H9 (cell line): Measurements from ENCODE around the gene DLK2. TPM values are rescaled to one million over a fixed set of nuclear protein-coding genes. Genes with fewer than 3 reads are reported as not detected.

Experiments used
- DNase-seq: peaks from one replicate; pipeline ENCODE4 v3.0.0-alpha.2; 2017
- H2AFZ ChIP-seq: one replicate; pipeline ENCODE4 v1.6.1; 2013; ENCODE audit warnings: mild to moderate bottlenecking, low read length, control low read depth, moderate library complexity
- H2AK5ac ChIP-seq: 2 replicates; pipeline ENCODE4 v1.6.1; 2013; ENCODE audit warnings: low read length, control low read depth, mixed read lengths; ENCODE audit not compliant: insufficient read length
- H2BK120ac ChIP-seq: one replicate; pipeline ENCODE4 v1.6.1; 2013; ENCODE audit warnings: low read depth, mild to moderate bottlenecking, low read length, control low read depth, inconsistent platforms; ENCODE audit not compliant: poor library complexity, severe bottlenecking
- H2BK12ac ChIP-seq: 2 replicates; pipeline ENCODE4 v1.6.1; 2013; ENCODE audit warnings: low read length, control low read depth, mixed read lengths, low read depth; ENCODE audit not compliant: insufficient read length
- H2BK15ac ChIP-seq: 2 replicates; pipeline ENCODE4 v1.6.1; 2013; ENCODE audit warnings: low read depth, low read length, control low read depth
- H2BK20ac ChIP-seq: one replicate; pipeline ENCODE4 v1.6.1; 2013; ENCODE audit warnings: low read depth, mild to moderate bottlenecking, low read length, control low read depth, inconsistent platforms; ENCODE audit not compliant: poor library complexity, severe bottlenecking
- H2BK5ac ChIP-seq: 2 replicates; pipeline ENCODE4 v1.6.1; 2013; ENCODE audit warnings: low read length, control low read depth, mixed read lengths; ENCODE audit not compliant: insufficient read length
- H3K14ac ChIP-seq: 2 replicates; pipeline ENCODE4 v1.6.1; 2013; ENCODE audit warnings: low read length, control low read depth; ENCODE audit not compliant: insufficient read depth
- H3K18ac ChIP-seq: 2 replicates; pipeline ENCODE4 v1.6.1; 2013; ENCODE audit warnings: low read depth, mild to moderate bottlenecking, mixed read lengths, low read length, control low read depth; ENCODE audit not compliant: insufficient read length
- H3K23ac ChIP-seq: 2 replicates; pipeline ENCODE4 v1.6.1; 2013; ENCODE audit warnings: low read length, control low read depth, mixed read lengths, low read depth; ENCODE audit not compliant: insufficient read length
- H3K23me2 ChIP-seq: 2 replicates; pipeline ENCODE4 v1.6.1; 2013; ENCODE audit warnings: low read depth, mild to moderate bottlenecking, mixed read lengths, low read length, control low read depth; ENCODE audit not compliant: insufficient read length, poor library complexity, severe bottlenecking
- H3K27ac ChIP-seq: 2 replicates; pipeline ENCODE4 v1.5.1; 2013; ENCODE audit warnings: low read length, control low read depth, mixed read lengths, low read depth; ENCODE audit not compliant: insufficient read length
- H3K27me3 ChIP-seq: 2 replicates; pipeline ENCODE4 v1.6.1; 2013; ENCODE audit warnings: low read length, control low read depth, inconsistent platforms; ENCODE audit not compliant: insufficient read depth
- H3K4ac ChIP-seq: 2 replicates; pipeline ENCODE4 v1.6.1; 2013; ENCODE audit warnings: low read depth, mild to moderate bottlenecking, control low read depth, inconsistent platforms, low read length, moderate library complexity
- H3K4me1 ChIP-seq: 2 replicates; pipeline ENCODE4 v1.6.1; 2013; ENCODE audit warnings: low read length, control low read depth, inconsistent platforms; ENCODE audit not compliant: insufficient read depth
- H3K4me2 ChIP-seq: 2 replicates; pipeline ENCODE4 v1.6.1; 2013; ENCODE audit warnings: low read length, control low read depth, mixed read lengths; ENCODE audit not compliant: insufficient read length, insufficient read depth
- H3K56ac ChIP-seq: 2 replicates; pipeline ENCODE4 v1.6.1; 2013; ENCODE audit warnings: low read depth, mild to moderate bottlenecking, mixed read lengths, low read length, control low read depth; ENCODE audit not compliant: insufficient read length
- H3K79me1 ChIP-seq: 2 replicates; pipeline ENCODE4 v1.6.1; 2013; ENCODE audit warnings: low read depth, mild to moderate bottlenecking, moderate library complexity, low read length, control low read depth, inconsistent platforms; ENCODE audit not compliant: insufficient read depth, poor library complexity, severe bottlenecking
- H3K79me2 ChIP-seq: 2 replicates; pipeline ENCODE4 v1.6.1; 2013; ENCODE audit warnings: low read length, control low read depth, inconsistent platforms; ENCODE audit not compliant: insufficient read depth
- H3K9ac ChIP-seq: 2 replicates; pipeline ENCODE4 v1.6.1; 2013; ENCODE audit warnings: low read length, control low read depth, mixed read lengths; ENCODE audit not compliant: insufficient read length; ENCODE audit errors: extremely low read depth
- H3K9me3 ChIP-seq: one replicate; pipeline ENCODE4 v1.6.1; 2013; ENCODE audit warnings: low read depth, low read length, inconsistent platforms; ENCODE audit not compliant: control insufficient read depth
- H3T11ph ChIP-seq: one replicate; pipeline ENCODE4 v1.6.1; 2013; ENCODE audit warnings: mild to moderate bottlenecking, low read length, control low read depth, inconsistent platforms
- H4K20me1 ChIP-seq: one replicate; pipeline ENCODE4 v1.6.1; 2013; ENCODE audit not compliant: control insufficient read depth, insufficient read length, insufficient read depth
- H4K5ac ChIP-seq: 2 replicates; pipeline ENCODE4 v1.6.1; 2013; ENCODE audit warnings: low read depth, mild to moderate bottlenecking, mixed read lengths, low read length, control low read depth; ENCODE audit not compliant: insufficient read length
- H4K8ac ChIP-seq: replicated peaks from 2 replicates; pipeline ENCODE4 v1.6.1; 2013; ENCODE audit warnings: low read length, control low read depth, mixed read lengths, low read depth; ENCODE audit not compliant: insufficient read length
- H4K91ac ChIP-seq: 2 replicates; pipeline ENCODE4 v1.6.1; 2013; ENCODE audit warnings: low read depth, mild to moderate bottlenecking, moderate library complexity, mixed read lengths, low read length, control low read depth; ENCODE audit not compliant: insufficient read length
- H3K27ac Mint-ChIP-seq, 3 experiments: 2 replicates in 2 of 3; 3 replicates in 1 of 3; pipeline ENCODE4 v1.8.0; 2020 to 2021; ENCODE audit warnings: mixed read lengths in 3 of 3, mild to moderate bottlenecking in 1 of 3, moderate library complexity in 1 of 3
- H3K27me3 Mint-ChIP-seq: 2 replicates; pipeline ENCODE4 v1.8.0; 2021; ENCODE audit warnings: low read depth, mild to moderate bottlenecking, moderate library complexity, mixed read lengths
- H3K36me3 Mint-ChIP-seq, 3 experiments: 2 replicates in 2 of 3; 3 replicates in 1 of 3; pipeline ENCODE4 v1.8.0; 2020 to 2021; ENCODE audit warnings: low read depth in 3 of 3, mixed read lengths in 3 of 3; ENCODE audit not compliant: insufficient read depth in 1 of 3
- H3K4me1 Mint-ChIP-seq, 2 experiments: 2 replicates each; pipeline ENCODE4 v1.8.0; 2020; ENCODE audit warnings: mixed read lengths in 2 of 2
- H3K4me3 Mint-ChIP-seq, 2 experiments: 2 replicates in 1 of 2; 3 replicates in 1 of 2; pipeline ENCODE4 v1.8.0; 2020 to 2021; ENCODE audit warnings: mild to moderate bottlenecking in 2 of 2, mixed read lengths in 2 of 2, moderate library complexity in 1 of 2
- H3K9me3 Mint-ChIP-seq, 2 experiments: 2 replicates in 1 of 2; 3 replicates in 1 of 2; pipeline ENCODE4 v1.8.0; 2020; ENCODE audit warnings: mild to moderate bottlenecking in 2 of 2, mixed read lengths in 2 of 2, moderate library complexity in 1 of 2
- WGBS: extraction: QIAGEN DNeasy Blood & Tissue Kit; methylation state at CpG from one replicate; pipeline ENCODE4 v1.1.7; 2013; ENCODE audit warnings: missing lambda C conversion rate, low lambda C conversion rate, mixed read lengths; ENCODE audit not compliant: insufficient read length; ENCODE audit errors: extremely low coverage; 5-methylcytosine and 5-hydroxymethylcytosine counted together
- total RNA-seq: library from RNA; stranded (reverse); gene quantifications from 2 replicates; pipeline ENCODE4 v1.2.1, GENCODE V29; 2021
- TF ChIP-seq, protein P1 (sequence below): fragments of 200-600 bp; sonication (generic); conservative IDR thresholded peaks from 3 replicates; pipeline ENCODE4 v1.8.0; 2021; ENCODE audit warnings: antibody characterized with exemption, mild to moderate bottlenecking

DLK2 gene
- total RNA-seq, 1 experiment from 2014 or later, result 0.96 TPM

DNA sequence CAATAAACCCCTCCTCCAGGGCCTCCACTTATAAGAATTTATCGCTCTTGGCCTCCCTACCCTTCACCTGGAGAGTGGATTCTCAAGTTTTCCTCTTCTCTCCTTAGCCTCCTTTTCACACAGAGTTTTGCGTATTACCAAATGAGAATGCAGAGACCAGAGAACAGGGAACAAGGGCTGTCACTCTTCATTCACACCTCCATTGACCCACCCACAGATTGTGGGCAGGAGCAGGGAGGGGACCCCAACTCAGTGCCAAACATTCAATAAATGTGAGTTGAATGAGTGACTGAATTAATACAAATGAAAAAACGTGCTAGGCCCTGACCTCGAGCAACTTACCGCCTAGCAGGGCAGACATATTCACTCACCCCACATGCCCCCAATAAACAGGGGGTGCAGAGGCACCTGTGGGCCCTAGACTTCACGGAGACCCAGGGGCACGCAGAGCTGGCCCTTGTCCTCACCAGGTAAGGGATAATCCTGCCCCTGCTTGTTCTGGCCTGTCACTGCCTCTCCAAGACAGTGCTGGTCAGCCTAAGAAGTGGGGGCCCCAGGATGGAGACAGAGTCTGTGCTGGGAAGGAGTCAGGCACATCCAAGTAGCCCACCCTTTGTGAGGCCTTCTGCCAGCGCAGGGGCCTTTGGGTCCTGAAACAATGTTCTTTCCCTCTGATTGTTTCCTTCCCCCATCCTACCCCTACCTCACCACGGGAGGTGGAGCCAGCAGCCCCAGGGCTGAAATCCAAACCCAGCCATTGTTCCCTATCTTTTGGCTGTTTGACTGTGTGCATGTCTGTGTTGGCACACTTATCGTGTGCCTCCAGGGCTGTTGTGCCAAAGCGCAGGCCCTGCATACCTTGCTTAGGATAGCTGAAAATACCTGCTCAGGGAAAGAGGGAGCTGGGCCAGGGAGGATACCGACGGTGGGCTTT is 13.7 kb upstream of the DLK2 start:
- no peak overlapping the region for H3T11ph ChIP-seq

More for the DNA sequence above, 13.7 kb upstream of the DLK2 start:
- Histone ChIP-seq H2BK120ac (no peak overlapping the region), H3K4me2 (no peak overlapping the region), H2BK15ac (no peak overlapping the region), H3K27me3 (no peaks in the 10 kb centered on the region), H3K23ac (no peak overlapping the region), H2BK12ac (no peak overlapping the region), H3K79me1 (no peaks in the 10 kb centered on the region), H3K23me2 (no peaks in the 10 kb centered on the region), H4K8ac (no peak overlapping the region), H3K79me2 (no peaks in the 10 kb centered on the region), H3K4me1 (peaks cover 3% of the 10 kb centered on the region; the same call in 1 of the 2 replicates), H2BK20ac (no peak overlapping the region), H4K91ac (no peak overlapping the region), H2BK5ac (no peak overlapping the region), H4K5ac (no peak overlapping the region), H3K9ac (no peak overlapping the region), H3K4ac (no peak overlapping the region), H2AFZ (no peak overlapping the region), H3K56ac (no peak overlapping the region), H3K27ac (no peak overlapping the region), H4K20me1 (no peaks in the 10 kb centered on the region), H3K9me3 (no peaks in the 10 kb centered on the region), H3K14ac (no peak overlapping the region), H2AK5ac (no peak overlapping the region), H3K18ac (no peak overlapping the region)
- no peaks in the 10 kb centered on the region for H3K36me3 Mint-ChIP-seq
- H3K9me3 Mint-ChIP-seq, result no peaks in the 10 kb centered on the region
- no peak overlapping the region for H3K4me3 Mint-ChIP-seq
- peak; percentile 31 for DNase-seq
- TF ChIP-seq, protein P1, sequence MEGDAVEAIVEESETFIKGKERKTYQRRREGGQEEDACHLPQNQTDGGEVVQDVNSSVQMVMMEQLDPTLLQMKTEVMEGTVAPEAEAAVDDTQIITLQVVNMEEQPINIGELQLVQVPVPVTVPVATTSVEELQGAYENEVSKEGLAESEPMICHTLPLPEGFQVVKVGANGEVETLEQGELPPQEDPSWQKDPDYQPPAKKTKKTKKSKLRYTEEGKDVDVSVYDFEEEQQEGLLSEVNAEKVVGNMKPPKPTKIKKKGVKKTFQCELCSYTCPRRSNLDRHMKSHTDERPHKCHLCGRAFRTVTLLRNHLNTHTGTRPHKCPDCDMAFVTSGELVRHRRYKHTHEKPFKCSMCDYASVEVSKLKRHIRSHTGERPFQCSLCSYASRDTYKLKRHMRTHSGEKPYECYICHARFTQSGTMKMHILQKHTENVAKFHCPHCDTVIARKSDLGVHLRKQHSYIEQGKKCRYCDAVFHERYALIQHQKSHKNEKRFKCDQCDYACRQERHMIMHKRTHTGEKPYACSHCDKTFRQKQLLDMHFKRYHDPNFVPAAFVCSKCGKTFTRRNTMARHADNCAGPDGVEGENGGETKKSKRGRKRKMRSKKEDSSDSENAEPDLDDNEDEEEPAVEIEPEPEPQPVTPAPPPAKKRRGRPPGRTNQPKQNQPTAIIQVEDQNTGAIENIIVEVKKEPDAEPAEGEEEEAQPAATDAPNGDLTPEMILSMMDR, result no peak
- H3K27me3 Mint-ChIP-seq, result peaks cover 6% of the 10 kb centered on the region
- peak overlapping the region in 2 of 3 experiments; percentile 81 to 95; a peak in 4 of 7 replicates for H3K27ac Mint-ChIP-seq
- no CpG with 5 or more reads among the region's 13 CpGs for WGBS
- H3K4me1 Mint-ChIP-seq, result peaks cover 12 to 16% of the 10 kb centered on the region in 2 experiments
